MCF 10A (cell line): ENCODE measurements around the gene EZR. TPM values are rescaled to one million over a fixed set of nuclear protein-coding genes. Genes with fewer than 3 reads are reported as not detected.

ENCODE experiments used
- BruUV-seq: library from RNA; stranded (reverse); fragments of 400-500 nt; replicated peaks from 2 replicates; lab custom pipeline; 2021; lab: Mats Ljungman, UMichigan
- CTCF ChIA-PET: fragments of 300-600 bp; sonication (Branson Sonifier 250); formaldehyde crosslinking; extraction: SDS; loops from one replicate; lab custom pipeline; 2021; ENCODE audit warnings: antibody characterized with exemption, inconsistent platforms; lab: Yijun Ruan, JAX
- POLR2A ChIA-PET: fragments of 300-600, 350-650 bp; sonication (Branson Sonifier 250); formaldehyde crosslinking; extraction: SDS; loops from one replicate; lab custom pipeline; 2020; ENCODE audit warnings: antibody characterized with exemption, inconsistent platforms; lab: Yijun Ruan, JAX
- DNase-seq: peaks from one replicate; pipeline ENCODE4 v3.0.0-alpha.2; 2018; ENCODE audit not compliant: unreplicated experiment
- H3K27ac Mint-ChIP-seq: one replicate; pipeline ENCODE4 v1.8.0; 2022; ENCODE audit warnings: mild to moderate bottlenecking, low read depth, mixed read lengths; ENCODE audit not compliant: unreplicated experiment
- H3K27me3 Mint-ChIP-seq: one replicate; pipeline ENCODE4 v1.8.0; 2022; ENCODE audit warnings: mixed read lengths; ENCODE audit not compliant: insufficient read depth, unreplicated experiment
- H3K36me3 Mint-ChIP-seq: one replicate; pipeline ENCODE4 v1.8.0; 2022; ENCODE audit warnings: mild to moderate bottlenecking, moderate library complexity, mixed read lengths; ENCODE audit not compliant: insufficient read depth, unreplicated experiment
- H3K4me1 Mint-ChIP-seq: one replicate; pipeline ENCODE4 v1.8.0; 2022; ENCODE audit warnings: mixed read lengths; ENCODE audit not compliant: insufficient read depth, unreplicated experiment
- H3K4me3 Mint-ChIP-seq: one replicate; pipeline ENCODE4 v1.8.0; 2022; ENCODE audit warnings: mild to moderate bottlenecking, moderate library complexity, mixed read lengths; ENCODE audit not compliant: unreplicated experiment
- H3K9me3 Mint-ChIP-seq: one replicate; pipeline ENCODE4 v1.8.0; 2022; ENCODE audit warnings: mixed read lengths; ENCODE audit not compliant: unreplicated experiment
- CTCF ChIP-seq: fragments of 200-600 bp; IDR thresholded peaks from one replicate; pipeline ENCODE4 v1.8.0; 2022; ENCODE audit warnings: antibody characterized with exemption, mild to moderate bottlenecking; ENCODE audit not compliant: unreplicated experiment
- intact Hi-C: fragments of 100-400 bp; cut with micrococcal nuclease; formaldehyde crosslinking; loops from 2 replicates; pipeline ENCODE4 v1.14.1; 2022
- total RNA-seq: library from RNA; stranded (reverse); gene quantifications from 2 replicates; pipeline ENCODE4 v1.2.3, GENCODE V29; 2022

The EZR gene
- total RNA-seq, 1 experiment from 2014 or later, result 243 TPM

GRCh38 chr6:158758941-158759479 is 60.2 kb downstream of the EZR start:
- Mint-ChIP-seq H3K27ac (no peak overlapping the region), H3K9me3 (no peaks in the 10 kb centered on the region), H3K36me3 (peaks cover 6% of the 10 kb centered on the region), H3K4me3 (no peak overlapping the region), H3K4me1 (no peaks in the 10 kb centered on the region), H3K27me3 (no peaks in the 10 kb centered on the region)
- CTCF ChIA-PET, result no interaction called here
- DNase-seq, result no peak
- BruUV-seq, result no TSS peak
- intact Hi-C loops, result no loop called here
- no peak for TF ChIP-seq CTCF
- POLR2A ChIA-PET, result interaction anchor here (1.7 kb wide), 1 partner anchor 16 kb away, joined by 6 read pairs; no protein-coding TSS in a partner anchor

GRCh38 chr6:158758451-158758860 is 60.7 kb downstream of the EZR start:
- no peak overlapping the region for H3K27ac Mint-ChIP-seq
- no TSS peak for BruUV-seq

GRCh38 chr6:158757753-158758090 is 61.4 kb downstream of the EZR start:
- TF ChIP-seq CTCF, result no peak
- ChIA-PET CTCF (interaction anchor here (1.1 kb wide), 1 partner anchor 51 kb away, joined by 3 read pairs; no protein-coding TSS in a partner anchor), POLR2A (no interaction called here)
- H3K4me1 Mint-ChIP-seq, result no peaks in the 10 kb centered on the region
- H3K27me3 Mint-ChIP-seq, result no peaks in the 10 kb centered on the region
- no TSS peak for BruUV-seq
- DNase-seq, result no peak
- intact Hi-C loops, result no loop called here
- no peaks in the 10 kb centered on the region for H3K36me3 Mint-ChIP-seq
- no peak overlapping the region for H3K27ac Mint-ChIP-seq
- H3K4me3 Mint-ChIP-seq, result no peak overlapping the region
- no peaks in the 10 kb centered on the region for H3K9me3 Mint-ChIP-seq

More at GRCh38 chr6:158758451-158758860, 60.7 kb downstream of the EZR start:
- CTCF ChIA-PET, result interaction anchor here (1.1 kb wide), 1 partner anchor 52 kb away, joined by 3 read pairs; no protein-coding TSS in a partner anchor
- TF ChIP-seq CTCF, result no peak
- Mint-ChIP-seq H3K9me3 (no peaks in the 10 kb centered on the region), H3K4me1 (no peaks in the 10 kb centered on the region), H3K36me3 (peaks cover under 1% of the 10 kb centered on the region), H3K27me3 (no peaks in the 10 kb centered on the region), H3K4me3 (no peak overlapping the region)
- POLR2A ChIA-PET, result no interaction called here
- DNase-seq, result no peak
- intact Hi-C loops, result no loop called here

GRCh38 chr6:158756977-158757752 is 62.0 kb downstream of the EZR start:
- POLR2A ChIA-PET, result no interaction called here
- no peak for DNase-seq
- Mint-ChIP-seq H3K4me3 (no peak overlapping the region), H3K27ac (no peak overlapping the region), H3K27me3 (no peaks in the 10 kb centered on the region), H3K9me3 (no peaks in the 10 kb centered on the region), H3K36me3 (no peaks in the 10 kb centered on the region), H3K4me1 (no peaks in the 10 kb centered on the region)
- no peak for TF ChIP-seq CTCF
- CTCF ChIA-PET, result interaction anchor here (0.5 kb wide), 1 partner anchor 90 kb away, joined by 4 read pairs; no protein-coding TSS in a partner anchor
- intact Hi-C loops, result no loop called here
- BruUV-seq, result no TSS peak
